Nucleus accumbens (tissue), 56 donors: ENCODE results near the gene NPFFR1.
"Not testable (repeated sequence)": the region's sequence is repeated elsewhere in the genome, so short reads cannot be mapped to it uniquely, and the experiment has no call there.

Experiments
- DNase-seq, 56 donors: peaks; one replicate each; lab custom pipeline; 2025; lab: John Stamatoyannopoulos, UW

Gene NPFFR1

GRCh38 chr10:70233109-70233938 is 50.5 kb downstream of the NPFFR1 start, which contains the start of gene PPA1:
PPA1 (minus strand) TSS chr10:70233429; CDS start chr10:70233327, 102 bp downstream.
- peak; percentile 83 to 100 (median 97) for DNase-seq

- peak in 1 of 56 donors; percentile 34 for DNase-seq
Observed at GRCh38 chr10:70232859-70233108, 51.0 kb downstream of the NPFFR1 start.

GRCh38 chr10:70232155-70232858 is 51.5 kb downstream of the NPFFR1 start:
- DNase-seq = peak in 18 of 56 donors; percentile 12 to 64 (median 32)

GRCh38 chr10:70228491-70228890 is 55.3 kb downstream of the NPFFR1 start:
- DNase-seq = no peak

- no peak for DNase-seq
Observed at GRCh38 chr10:70227548-70228320, 56.1 kb downstream of the NPFFR1 start.

- no peak for DNase-seq
Observed at GRCh38 chr10:70223728-70224127, 60.1 kb downstream of the NPFFR1 start.

- not testable (repeated sequence) for DNase-seq
Observed at GRCh38 chr10:70222811-70223447, 60.9 kb downstream of the NPFFR1 start.

- no peak for DNase-seq
Observed at GRCh38 chr10:70222340-70222794, 61.4 kb downstream of the NPFFR1 start.

- no peak for DNase-seq
Observed at GRCh38 chr10:70221030-70221429, 62.8 kb downstream of the NPFFR1 start.

GRCh38 chr10:70212879-70213278 is 70.9 kb downstream of the NPFFR1 start:
- DNase-seq = no peak

- no peak for DNase-seq
Observed at GRCh38 chr10:70212277-70212676, 71.5 kb downstream of the NPFFR1 start.

- DNase-seq = no peak
Observed at GRCh38 chr10:70206762-70207161, 77.0 kb downstream of the NPFFR1 start.

- DNase-seq = no peak
Observed at GRCh38 chr10:70201105-70201504, 82.7 kb downstream of the NPFFR1 start.

- DNase-seq = no peak
Observed at GRCh38 chr10:70198696-70199466, 84.9 kb downstream of the NPFFR1 start.
